Liver (tissue), 9 donors: ENCODE results near the gene PRAMEF15. TPM values are rescaled to one million over a fixed set of nuclear protein-coding genes. Genes with fewer than 3 reads are reported as not detected.
"Not testable (repeated sequence)": the region's sequence is repeated elsewhere in the genome, so short reads cannot be mapped to it uniquely, and the experiment has no call there.

Experiments used
- DNase-seq: peaks from one replicate; pipeline ENCODE4 v3.0.0-alpha.2; 2017; ENCODE audit warnings: low spot score
- H3K27ac ChIP-seq, 2 donors: one replicate each; pipeline ENCODE4 v1.7.0; 2013; ENCODE audit warnings: inconsistent platforms in 2 of 2, low read length in 2 of 2, control low read depth in 1 of 2, low read depth in 1 of 2, mild to moderate bottlenecking in 1 of 2
- H3K27me3 ChIP-seq, 4 donors: one replicate each; pipeline versions ENCODE4 v1.6.1 to v1.7.0; 2013; ENCODE audit warnings: low read length in 3 of 4, inconsistent platforms in 1 of 4, mild to moderate bottlenecking in 1 of 4, moderate library complexity in 1 of 4; ENCODE audit not compliant: control insufficient read depth in 4 of 4, insufficient read depth in 4 of 4
- H3K36me3 ChIP-seq, 4 donors: one replicate each; pipeline versions ENCODE4 v1.6.1 to v1.7.0; 2013; ENCODE audit warnings: low read length in 3 of 4, mild to moderate bottlenecking in 3 of 4, low read depth in 1 of 4, moderate library complexity in 1 of 4; ENCODE audit not compliant: control insufficient read depth in 4 of 4, insufficient read depth in 3 of 4
- H3K4me1 ChIP-seq, 4 donors: one replicate each; pipeline versions ENCODE4 v1.6.1 to v1.7.0; 2013; ENCODE audit warnings: low read length in 3 of 4, mild to moderate bottlenecking in 3 of 4, moderate library complexity in 1 of 4; ENCODE audit not compliant: control insufficient read depth in 4 of 4, insufficient read depth in 4 of 4
- H3K4me3 ChIP-seq, 3 donors: one replicate each; pipeline versions ENCODE4 v1.6.1 to v1.7.0; 2013; ENCODE audit warnings: low read length in 3 of 3, control low read depth in 1 of 3, low read depth in 1 of 3, mild to moderate bottlenecking in 1 of 3
- H3K9ac ChIP-seq, 2 donors: one replicate each; pipeline ENCODE4 v1.7.0; 2013; ENCODE audit warnings: low read length in 2 of 2, mild to moderate bottlenecking in 2 of 2, moderate library complexity in 2 of 2, control low read depth in 1 of 2, low read depth in 1 of 2
- H3K9me3 ChIP-seq, 4 donors: one replicate each; pipeline versions ENCODE4 v1.6.1 to v1.7.0; 2013; ENCODE audit warnings: low read length in 3 of 4; ENCODE audit not compliant: control insufficient read depth in 4 of 4
- RAD21 ChIP-seq, 2 donors: IDR thresholded peaks; 2 replicates each; pipeline ENCODE4 v1.6.1; 2016; ENCODE audit warnings: antibody characterized with exemption in 2 of 2, mild to moderate bottlenecking in 2 of 2
- WGBS: extraction: QIAGEN DNeasy Blood & Tissue Kit; methylation state at CpG from one replicate; pipeline ENCODE4 v1.1.7; 2013; 5-methylcytosine and 5-hydroxymethylcytosine counted together
- polyA plus RNA-seq, 2 donors: library from polyadenylated mRNA; stranded (reverse) in 1 of 2; unstranded in 1 of 2; fragments of 200-250 nt in 1 of 2; fragments of >200 nt in 1 of 2; fragmentation: Nextera tagmentation in 1 of 2; extraction: Ambion mirVana in 1 of 2; gene quantifications; one replicate each; pipeline versions ENCODE4 v1.2.1 to v1.2.3, GENCODE V29; 2013 to 2015
- total RNA-seq, 2 donors: library from RNA; depleted of rRNA; stranded (reverse); fragments of >200 nt; gene quantifications; one replicate each; pipeline ENCODE4 v1.2.3, GENCODE V29; 2014
- TF ChIP-seq, protein P1 (sequence below): fragments of 150-350 bp; IDR thresholded peaks from 2 replicates; pipeline ENCODE4 v1.5.1; 2017; ENCODE audit warnings: improper control_type of control experiment, low read depth, low read length; ENCODE audit not compliant: missing input control
- donor health status: healthy.
- donor health status: healthy.
- donor health status: healthy.
- donor health status: healthy.
- donor health status: healthy.

The PRAMEF15 gene
- total and polyA plus RNA-seq, 4 donors: not detected

DNA sequence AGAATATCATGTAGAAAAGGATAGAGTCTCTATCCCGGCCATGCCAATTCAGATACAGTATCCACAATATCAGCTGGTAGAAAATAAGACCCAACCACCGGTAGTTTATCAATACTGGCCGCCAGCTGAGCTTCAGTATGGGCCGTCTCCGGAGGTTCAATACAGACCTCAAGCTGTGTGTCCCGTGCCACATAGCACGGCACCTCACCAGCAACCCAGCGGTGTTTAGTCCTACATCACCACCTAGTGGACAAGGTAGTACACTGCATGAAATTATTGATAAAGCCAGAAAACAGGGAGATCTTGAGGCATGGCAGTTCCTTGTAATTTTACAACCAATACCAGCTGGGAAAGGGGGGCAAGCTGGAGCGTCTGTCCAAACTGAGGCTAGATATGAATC is 39.1 kb downstream of the PRAMEF15 start:
- H3K4me1 ChIP-seq, H3K27ac ChIP-seq, DNase-seq, H3K4me3 ChIP-seq, H3K36me3 ChIP-seq, H3K27me3 ChIP-seq, H3K9me3 ChIP-seq, H3K9ac ChIP-seq: not testable (repeated sequence)
- peak; percentile 27 to 33 for TF ChIP-seq RAD21 (IDR thresholded peaks at IDR 0.05)
- 15% methylated on average over 2 of the region's 9 CpGs for WGBS

DNA sequence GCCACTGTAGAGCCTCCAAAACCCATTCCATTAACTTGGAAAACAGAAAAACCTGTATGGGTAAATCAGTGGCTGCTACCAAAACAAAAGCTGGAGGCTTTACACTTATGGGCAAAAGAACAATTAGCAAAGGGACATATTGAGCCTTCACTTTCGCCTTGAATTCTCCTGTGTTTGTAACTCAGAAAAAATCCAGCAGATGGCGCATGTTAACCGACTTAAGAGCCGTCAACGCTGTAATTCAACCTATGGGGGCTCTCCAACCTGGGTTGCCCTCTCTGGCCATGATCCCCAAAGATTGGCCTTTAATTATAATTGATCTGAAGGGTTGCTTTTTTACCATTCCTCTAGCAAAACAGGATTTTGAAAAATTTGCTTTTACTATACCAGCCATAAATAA is 41.4 kb downstream of the PRAMEF15 start:
- TF ChIP-seq RAD21 (IDR thresholded peaks at IDR 0.05): peak; percentile 70 to 75
- TF ChIP-seq, protein P1, sequence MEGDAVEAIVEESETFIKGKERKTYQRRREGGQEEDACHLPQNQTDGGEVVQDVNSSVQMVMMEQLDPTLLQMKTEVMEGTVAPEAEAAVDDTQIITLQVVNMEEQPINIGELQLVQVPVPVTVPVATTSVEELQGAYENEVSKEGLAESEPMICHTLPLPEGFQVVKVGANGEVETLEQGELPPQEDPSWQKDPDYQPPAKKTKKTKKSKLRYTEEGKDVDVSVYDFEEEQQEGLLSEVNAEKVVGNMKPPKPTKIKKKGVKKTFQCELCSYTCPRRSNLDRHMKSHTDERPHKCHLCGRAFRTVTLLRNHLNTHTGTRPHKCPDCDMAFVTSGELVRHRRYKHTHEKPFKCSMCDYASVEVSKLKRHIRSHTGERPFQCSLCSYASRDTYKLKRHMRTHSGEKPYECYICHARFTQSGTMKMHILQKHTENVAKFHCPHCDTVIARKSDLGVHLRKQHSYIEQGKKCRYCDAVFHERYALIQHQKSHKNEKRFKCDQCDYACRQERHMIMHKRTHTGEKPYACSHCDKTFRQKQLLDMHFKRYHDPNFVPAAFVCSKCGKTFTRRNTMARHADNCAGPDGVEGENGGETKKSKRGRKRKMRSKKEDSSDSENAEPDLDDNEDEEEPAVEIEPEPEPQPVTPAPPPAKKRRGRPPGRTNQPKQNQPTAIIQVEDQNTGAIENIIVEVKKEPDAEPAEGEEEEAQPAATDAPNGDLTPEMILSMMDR: peak; percentile 58
- not testable (repeated sequence) for H3K36me3 ChIP-seq, H3K9ac ChIP-seq, H3K4me1 ChIP-seq, H3K27me3 ChIP-seq, H3K27ac ChIP-seq, DNase-seq, H3K9me3 ChIP-seq, H3K4me3 ChIP-seq
- 2% methylated on average over 5 of the region's 5 CpGs for WGBS

DNA sequence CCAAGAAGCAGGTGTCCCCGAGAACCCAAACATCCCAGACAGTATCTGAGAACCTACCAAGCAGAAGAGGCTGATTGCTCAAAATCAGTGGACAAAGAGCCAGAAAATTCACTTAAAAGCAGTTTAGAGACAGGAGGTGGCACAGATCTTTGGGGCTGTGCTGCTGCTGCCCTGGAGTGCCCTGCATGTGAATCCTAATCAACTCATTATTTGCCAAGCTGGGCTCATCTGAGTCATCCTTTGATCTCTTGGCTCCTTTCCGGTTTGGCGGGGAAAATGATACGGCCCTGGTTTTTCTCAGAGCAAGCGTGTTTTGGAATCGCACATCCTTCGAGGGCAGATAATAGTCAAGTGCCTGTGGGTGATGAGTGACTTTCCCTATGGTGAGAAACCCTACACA is 47.0 kb downstream of the PRAMEF15 start:
- DNase-seq, H3K4me3 ChIP-seq: not testable (repeated sequence)
- WGBS: 100% methylated on average over 1 of the region's 7 CpGs

DNA sequence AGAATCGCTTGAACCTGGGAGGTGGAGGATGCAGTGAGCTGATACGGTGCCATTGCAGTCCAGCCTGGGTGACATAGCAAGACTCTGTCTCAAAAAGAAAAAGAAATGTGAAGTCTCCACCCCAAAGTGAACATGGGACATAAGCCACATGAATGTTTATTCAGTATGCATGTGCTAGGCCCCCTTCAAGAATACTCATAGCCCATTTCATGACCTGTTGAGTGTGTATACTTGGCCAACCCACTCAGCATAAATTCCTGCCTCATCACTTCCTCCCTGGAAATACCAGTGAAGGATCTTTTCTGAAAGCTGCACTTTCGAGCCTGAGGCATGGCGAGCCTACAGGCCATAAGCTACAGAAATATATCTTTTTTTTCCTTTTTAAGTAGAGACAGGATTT is 49.5 kb downstream of the PRAMEF15 start:
- H3K9me3 ChIP-seq, H3K4me1 ChIP-seq, H3K36me3 ChIP-seq, DNase-seq, H3K27ac ChIP-seq, H3K4me3 ChIP-seq, H3K27me3 ChIP-seq, H3K9ac ChIP-seq: not testable (repeated sequence)
- 81% methylated on average over 3 of the region's 4 CpGs for WGBS

More for the DNA sequence above, 47.0 kb downstream of the PRAMEF15 start:
- not testable (repeated sequence) for H3K27ac ChIP-seq, H3K9ac ChIP-seq, H3K4me1 ChIP-seq, H3K27me3 ChIP-seq, H3K36me3 ChIP-seq, H3K9me3 ChIP-seq

DNA sequence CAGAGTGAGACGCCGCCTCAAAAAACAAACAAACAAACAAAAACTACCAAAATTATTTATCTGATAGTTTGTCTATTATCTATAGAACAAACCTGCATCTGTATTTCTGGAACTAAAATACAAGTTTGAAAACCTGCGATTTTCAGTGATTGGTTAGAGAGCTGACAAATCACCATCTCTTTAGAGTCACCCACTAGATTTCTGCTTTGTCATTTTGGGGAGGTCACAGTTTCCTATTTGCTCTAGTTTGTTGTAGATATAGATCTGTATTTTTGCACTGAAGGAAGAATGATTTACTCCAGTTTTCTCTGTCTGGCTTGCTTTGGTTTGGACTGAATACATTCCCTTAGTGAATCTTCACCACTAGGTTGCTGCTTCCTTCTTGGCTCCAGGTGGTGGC is 51.2 kb downstream of the PRAMEF15 start:
- H3K27me3 ChIP-seq, H3K4me3 ChIP-seq, H3K9ac ChIP-seq, H3K4me1 ChIP-seq, DNase-seq, H3K36me3 ChIP-seq, H3K9me3 ChIP-seq, H3K27ac ChIP-seq: not testable (repeated sequence)
- WGBS: 82% methylated on average over 3 of the region's 3 CpGs
